ENCODE results near the gene SERTAD2.

GRCh38 chr2:64582774-64583340, 70.9 kb downstream of the SERTAD2 start:
- TF ChIP-seq POLR2A (IDR thresholded peaks at IDR 0.05) (no peak), CTCF (IDR thresholded peaks at IDR 0.05) (no peak)
